MM.1S (cell line): ENCODE data around the gene TLE3.

ENCODE experiments used
- DNase-seq: peaks from one replicate; pipeline ENCODE4 v3.0.0-alpha.2; 2015
- H2AFZ ChIP-seq: fragments of 300-600 bp; sonication (generic); 2 replicates; pipeline ENCODE4 v1.6.0; 2016; ENCODE audit warnings: antibody characterized with exemption, low read length
- H3F3A ChIP-seq: fragments of 300-600 bp; sonication (generic); 2 replicates; pipeline ENCODE4 v1.6.1; 2016; ENCODE audit warnings: mild to moderate bottlenecking, antibody characterized with exemption, low read length, moderate library complexity, mixed read lengths; ENCODE audit not compliant: insufficient read depth
- H3K27ac ChIP-seq: fragments of 300-600 bp; sonication (generic); 2 replicates; pipeline ENCODE4 v1.5.1; 2016; ENCODE audit warnings: mild to moderate bottlenecking, low read length
- H3K27me3 ChIP-seq: fragments of 300-600 bp; sonication (generic); replicated peaks from 2 replicates; pipeline ENCODE4 v1.6.0; 2016; ENCODE audit warnings: low read length; ENCODE audit not compliant: insufficient read depth
- H3K36me3 ChIP-seq: fragments of 300-600 bp; sonication (generic); replicated peaks from 2 replicates; pipeline ENCODE4 v1.6.1; 2016; ENCODE audit warnings: mild to moderate bottlenecking, low read length, mixed read lengths; ENCODE audit not compliant: insufficient read depth
- H3K4me1 ChIP-seq: fragments of 300-600 bp; sonication (generic); 2 replicates; pipeline ENCODE4 v1.6.1; 2016; ENCODE audit warnings: low read length, mixed read lengths
- H3K4me2 ChIP-seq: fragments of 300-600 bp; sonication (generic); 2 replicates; pipeline ENCODE4 v1.6.0; 2016; ENCODE audit warnings: low read depth, low read length
- H3K4me3 ChIP-seq: fragments of 300-600 bp; sonication (generic); 2 replicates; pipeline ENCODE4 v1.5.1; 2016; ENCODE audit warnings: low read length, mixed read lengths
- H3K79me2 ChIP-seq: fragments of 300-600 bp; sonication (generic); 2 replicates; pipeline ENCODE4 v1.6.1; 2016; ENCODE audit warnings: mixed run types, low read length, mixed read lengths
- H3K9ac ChIP-seq: fragments of 300-600 bp; sonication (generic); 2 replicates; pipeline ENCODE4 v1.6.1; 2016; ENCODE audit warnings: low read length, mixed read lengths
- H3K9me2 ChIP-seq: fragments of 300-600 bp; sonication (generic); replicated peaks from 2 replicates; pipeline ENCODE4 v1.6.1; 2016; ENCODE audit warnings: mild to moderate bottlenecking, low read length, mixed read lengths; ENCODE audit not compliant: insufficient read depth
- H3K9me3 ChIP-seq: fragments of 300-600 bp; sonication (generic); replicated peaks from 2 replicates; pipeline ENCODE4 v1.6.1; 2016; ENCODE audit warnings: mild to moderate bottlenecking, low read length, mixed read lengths; ENCODE audit not compliant: insufficient read depth
- H4K20me1 ChIP-seq: fragments of 300-600 bp; sonication (generic); 2 replicates; pipeline ENCODE4 v1.6.1; 2016; ENCODE audit warnings: mild to moderate bottlenecking, low read length, moderate library complexity, mixed read lengths; ENCODE audit not compliant: insufficient read depth
- EZH2 ChIP-seq: fragments of 300-600 bp; sonication (generic); optimal IDR thresholded peaks from 2 replicates; pipeline ENCODE3; 2017; ENCODE audit warnings: low read depth, mild to moderate bottlenecking, antibody characterized with exemption, low read length, mixed read lengths
- EZH2phosphoT487 ChIP-seq: fragments of 300-600 bp; sonication (generic); IDR thresholded peaks from 2 replicates; pipeline ENCODE4 v1.6.1; 2018; ENCODE audit warnings: antibody characterized with exemption, low read length
- TF ChIP-seq, protein P1 (sequence below): fragments of 300-600 bp; sonication (generic); IDR thresholded peaks from 2 replicates; pipeline ENCODE4 v1.5.1; 2016; ENCODE audit warnings: antibody characterized with exemption, low read length, mixed read lengths

Gene TLE3

DNA sequence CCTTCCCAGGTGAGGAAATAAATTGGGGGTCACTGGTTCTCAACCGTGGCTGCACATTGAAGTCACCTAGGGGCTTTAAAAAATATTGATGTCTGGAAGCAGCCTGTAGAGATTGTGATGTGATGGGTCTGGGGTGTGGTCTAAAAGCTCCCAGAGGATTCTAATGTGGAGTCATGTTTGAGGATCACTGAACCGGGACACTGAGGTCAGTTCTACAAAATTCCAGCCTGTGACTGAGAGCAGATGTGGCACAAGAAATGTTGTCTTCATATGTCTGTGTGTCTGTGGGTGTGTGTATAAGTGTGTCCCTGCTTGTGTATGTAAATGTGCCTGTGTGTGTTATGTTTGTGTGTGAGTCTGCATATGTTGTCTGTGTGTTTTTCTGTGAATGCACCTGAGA lies 79.9 kb downstream of the TLE3 start:
- TF ChIP-seq EZH2phosphoT487 (no peak), EZH2 (no peak)
- TF ChIP-seq, protein P1, sequence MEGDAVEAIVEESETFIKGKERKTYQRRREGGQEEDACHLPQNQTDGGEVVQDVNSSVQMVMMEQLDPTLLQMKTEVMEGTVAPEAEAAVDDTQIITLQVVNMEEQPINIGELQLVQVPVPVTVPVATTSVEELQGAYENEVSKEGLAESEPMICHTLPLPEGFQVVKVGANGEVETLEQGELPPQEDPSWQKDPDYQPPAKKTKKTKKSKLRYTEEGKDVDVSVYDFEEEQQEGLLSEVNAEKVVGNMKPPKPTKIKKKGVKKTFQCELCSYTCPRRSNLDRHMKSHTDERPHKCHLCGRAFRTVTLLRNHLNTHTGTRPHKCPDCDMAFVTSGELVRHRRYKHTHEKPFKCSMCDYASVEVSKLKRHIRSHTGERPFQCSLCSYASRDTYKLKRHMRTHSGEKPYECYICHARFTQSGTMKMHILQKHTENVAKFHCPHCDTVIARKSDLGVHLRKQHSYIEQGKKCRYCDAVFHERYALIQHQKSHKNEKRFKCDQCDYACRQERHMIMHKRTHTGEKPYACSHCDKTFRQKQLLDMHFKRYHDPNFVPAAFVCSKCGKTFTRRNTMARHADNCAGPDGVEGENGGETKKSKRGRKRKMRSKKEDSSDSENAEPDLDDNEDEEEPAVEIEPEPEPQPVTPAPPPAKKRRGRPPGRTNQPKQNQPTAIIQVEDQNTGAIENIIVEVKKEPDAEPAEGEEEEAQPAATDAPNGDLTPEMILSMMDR = no peak
- peaks cover 69% of the 10 kb centered on the region for H3K4me1 ChIP-seq
- H3K79me2 ChIP-seq = no peaks in the 10 kb centered on the region
- no peak overlapping the region for H3K4me2 ChIP-seq
- H3F3A ChIP-seq = peaks cover 49% of the 10 kb centered on the region
- no peaks in the 10 kb centered on the region for H3K9me2 ChIP-seq
- no peak overlapping the region for H3K9ac ChIP-seq
- H3K27me3 ChIP-seq = no peaks in the 10 kb centered on the region
- no peak overlapping the region for H3K4me3 ChIP-seq
- H4K20me1 ChIP-seq = no peaks in the 10 kb centered on the region
- H2AFZ ChIP-seq = no peak overlapping the region
- no peak for DNase-seq
- no peaks in the 10 kb centered on the region for H3K36me3 ChIP-seq
- no peaks in the 10 kb centered on the region for H3K9me3 ChIP-seq
- H3K27ac ChIP-seq = peak overlapping the region; percentile 95; the same call in 1 of the 2 replicates

DNA sequence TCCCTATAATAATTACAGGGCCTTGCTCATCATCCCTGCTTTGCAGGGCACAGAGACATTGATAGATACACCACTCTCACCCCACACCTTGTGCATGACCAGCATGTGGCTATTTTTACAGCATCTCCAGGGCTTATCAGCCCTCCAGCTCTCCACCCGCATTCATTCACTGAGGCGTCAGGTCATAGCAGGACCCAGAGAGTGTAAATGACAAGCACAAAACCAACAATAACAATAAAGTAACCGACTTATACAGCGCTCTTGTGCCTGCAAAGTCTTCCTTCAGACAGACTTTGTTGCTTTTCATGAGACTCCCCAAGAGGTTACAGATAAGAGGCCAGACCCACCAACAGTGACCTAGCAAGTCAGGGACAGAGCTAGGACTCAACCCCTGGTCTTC lies 80.7 kb downstream of the TLE3 start:
- H3K4me1 ChIP-seq = peaks cover 64% of the 10 kb centered on the region
- H2AFZ ChIP-seq = no peak overlapping the region
- H3K27ac ChIP-seq = peak overlapping the region; percentile 95
- TF ChIP-seq EZH2 (no peak), EZH2phosphoT487 (no peak)
- TF ChIP-seq, protein P1 = no peak
- no peaks in the 10 kb centered on the region for H3K9me3 ChIP-seq
- H3K36me3 ChIP-seq = no peaks in the 10 kb centered on the region
- no peaks in the 10 kb centered on the region for H3K27me3 ChIP-seq
- H3K79me2 ChIP-seq = no peaks in the 10 kb centered on the region
- no peak for DNase-seq
- H3F3A ChIP-seq = peaks cover 49% of the 10 kb centered on the region
- peak overlapping the region; percentile 72; the same call in 1 of the 2 replicates for H3K9ac ChIP-seq
- peak overlapping the region; percentile 74 for H3K4me2 ChIP-seq
- peak overlapping the region; percentile 18; the same call in 1 of the 2 replicates for H3K4me3 ChIP-seq
- H3K9me2 ChIP-seq = no peaks in the 10 kb centered on the region
- H4K20me1 ChIP-seq = no peaks in the 10 kb centered on the region

DNA sequence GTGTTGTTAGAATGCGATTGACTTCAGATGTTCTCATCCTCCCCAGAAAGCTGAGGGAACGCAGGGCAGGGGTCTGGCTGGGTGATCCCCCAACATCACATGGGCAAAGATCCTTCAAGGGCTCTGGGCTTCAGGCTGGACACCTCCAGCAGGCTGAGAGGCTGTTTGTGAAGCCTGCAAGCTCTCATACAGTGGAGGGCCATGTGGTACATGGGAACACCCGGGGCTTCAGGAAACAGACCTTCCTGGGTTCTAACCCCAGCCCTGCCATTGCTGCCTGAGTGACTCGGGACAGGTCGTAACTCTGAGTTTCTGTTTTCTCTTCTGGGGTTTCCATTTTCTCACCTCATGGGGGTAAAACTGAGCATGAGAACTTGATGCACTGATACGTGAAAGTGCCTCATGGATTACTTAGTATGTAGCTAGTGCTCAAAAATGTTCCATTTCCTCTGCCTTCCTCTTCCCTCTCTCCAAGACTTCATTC lies 81.2 kb downstream of the TLE3 start:
- H3K27me3 ChIP-seq = no peaks in the 10 kb centered on the region
- no peaks in the 10 kb centered on the region for H3K9me2 ChIP-seq
- H2AFZ ChIP-seq = peak overlapping the region; percentile 27
- TF ChIP-seq EZH2phosphoT487 = no peak
- TF ChIP-seq, protein P1 = no peak
- no peak for TF ChIP-seq EZH2
- peak overlapping the region; percentile 95 for H3K27ac ChIP-seq
- no peaks in the 10 kb centered on the region for H3K79me2 ChIP-seq
- H3K4me2 ChIP-seq = peak overlapping the region; percentile 74
- H3F3A ChIP-seq = peaks cover 49% of the 10 kb centered on the region
- H3K9ac ChIP-seq = peak overlapping the region; percentile 72
- H4K20me1 ChIP-seq = no peaks in the 10 kb centered on the region
- H3K9me3 ChIP-seq = no peaks in the 10 kb centered on the region
- peak; percentile 53 for DNase-seq
- H3K36me3 ChIP-seq = no peaks in the 10 kb centered on the region
- peak overlapping the region; percentile 18; the same call in 1 of the 2 replicates for H3K4me3 ChIP-seq
- H3K4me1 ChIP-seq = peaks cover 64% of the 10 kb centered on the region
